ENCODE measurements around the gene ANKRD60. TPM values are rescaled to one million over a fixed set of nuclear protein-coding genes. Genes with fewer than 3 reads are reported as not detected.

Gene ANKRD60, protein sequence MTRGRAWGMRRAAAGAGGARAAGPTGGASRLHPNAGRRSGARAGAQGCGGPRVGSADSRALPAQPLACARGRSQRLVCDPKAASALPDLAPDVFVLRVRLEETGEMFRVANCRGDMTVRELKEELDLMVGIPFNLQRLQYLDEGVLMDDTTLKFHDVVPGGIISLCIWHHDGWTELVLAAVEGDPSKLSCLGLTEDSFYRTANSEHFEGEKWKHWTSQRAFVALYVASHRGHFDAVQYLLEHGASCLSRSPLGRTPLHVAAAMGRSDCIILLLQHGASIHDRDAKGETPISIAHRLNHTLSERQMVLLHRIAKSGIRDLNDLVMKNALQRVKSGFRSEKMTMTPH
- total RNA-seq (2022; extraction: Qiagen RNA extraction; ENCODE audit: low read depth), result not detected in 5 replicates

DNA sequence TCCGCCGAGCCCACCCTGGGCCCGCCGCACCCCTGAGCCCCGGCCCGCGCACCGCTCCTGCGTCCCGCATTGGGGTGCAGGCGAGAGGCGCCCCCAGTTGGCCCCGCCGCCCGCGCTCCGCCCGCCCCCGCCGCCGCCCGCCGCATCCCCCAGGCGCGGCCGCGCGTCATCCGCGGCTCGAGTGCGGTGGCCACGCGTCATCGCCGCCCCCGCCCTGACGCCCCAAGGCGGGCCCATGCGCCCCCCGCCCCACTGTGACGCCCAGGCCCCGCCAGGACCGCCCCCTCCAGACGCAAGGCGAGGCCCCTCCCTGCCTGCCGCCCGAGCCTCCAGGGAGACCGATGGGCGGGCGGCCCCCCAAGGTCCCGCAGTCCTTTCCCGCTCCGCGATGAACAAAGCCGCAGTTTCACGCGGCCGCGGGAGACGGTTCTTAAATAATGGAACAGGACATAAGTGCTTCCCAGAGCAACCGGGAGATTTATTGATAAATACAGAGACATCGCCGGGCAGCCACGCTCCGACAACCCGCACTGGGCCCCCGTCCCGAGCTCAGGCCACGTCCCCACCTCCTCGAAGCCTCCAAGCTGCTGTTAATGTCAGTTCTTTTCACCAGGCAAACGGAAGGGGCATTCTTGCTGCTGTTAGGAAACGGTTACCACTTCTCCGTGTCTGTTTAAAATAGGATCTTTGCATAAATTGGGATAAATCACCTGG lies at the start of gene ANKRD60:
Gene ANKRD60 (minus strand): TSS at position 170 of the 714 bp plus-strand sequence. CDS start 0 bp downstream, at position 170.

Other genes starting within 250 kb of the ANKRD60 start
- gene RAB22A, start 81.1 kb upstream of the ANKRD60 start, total RNA-seq (2022; extraction: Qiagen RNA extraction; ENCODE audit: low read depth), result 6.8 to 12.6 TPM (median 10.0 TPM) in 5 replicates
- 48.3 to 63.7 TPM (median 51.0 TPM) in 5 replicates for gene VAPB, start 160.6 kb upstream of the ANKRD60 start, total RNA-seq (2022; extraction: Qiagen RNA extraction; ENCODE audit: low read depth)

Data from A549 treated with ZK216348 at 1 μM for 4 hours (cell line).